22Rv1 (cell line): ENCODE data around the gene SARNP.

Source experiments
- CTCF ChIP-seq: fragments of 450-650 bp; IDR thresholded peaks from 2 replicates; pipeline ENCODE4 v1.5.1; 2017; ENCODE audit warnings: mild to moderate bottlenecking
- ZFX ChIP-seq: fragments of 450-650 bp; IDR thresholded peaks from 2 replicates; pipeline ENCODE4 v1.6.1; 2017; ENCODE audit warnings: antibody characterized with exemption, borderline replicate concordance

GRCh38 chr12:55817345-55818139 lies at the start of gene SARNP, which contains the start of gene ORMDL2:
- TF ChIP-seq CTCF (no peak), ZFX (no peak)
